Endothelial cell of umbilical vein (primary cell): ENCODE data around the gene RSRC2. TPM values are rescaled to one million over a fixed set of nuclear protein-coding genes. Genes with fewer than 3 reads are reported as not detected.
"Not testable (repeated sequence)": the region's sequence is repeated elsewhere in the genome, so short reads cannot be mapped to it uniquely, and the experiment has no call there.

Experiments used
- BruUV-seq: library from RNA; stranded (reverse); fragments of 400-500 nt; replicated peaks from 2 replicates; lab custom pipeline; 2021; lab: Mats Ljungman, UMichigan
- CTCF ChIA-PET: fragments of 300-600, 350-600 bp; sonication (Branson Sonifier 250); formaldehyde crosslinking; loops from one replicate; lab custom pipeline; 2021; ENCODE audit warnings: antibody characterized with exemption, inconsistent platforms; lab: Charles Lee
- POLR2A ChIA-PET: fragments of 300-600, 350-600 bp; sonication (Branson Sonifier 250); formaldehyde crosslinking; loops from one replicate; lab custom pipeline; 2021; ENCODE audit warnings: antibody characterized with exemption, inconsistent platforms; lab: Charles Lee
- DNase-seq: peaks from one replicate; pipeline ENCODE4 v3.0.0-alpha.2; 2011; ENCODE audit warnings: low read depth, low spot score
- FAIRE-seq: peaks from 2 replicates; lab custom pipeline; 2011; peaks lifted over from hg19 to GRCh38; lab: Jason Lieb, UNC
- H2AFZ ChIP-seq: 2 replicates; pipeline ENCODE4 v1.6.0; 2012; ENCODE audit warnings: low read depth, low read length, control low read depth, inconsistent platforms
- H3K27ac ChIP-seq: 2 replicates; pipeline ENCODE4 v1.5.1; 2011; ENCODE audit warnings: low read depth, mild to moderate bottlenecking, control low read depth, low read length, moderate library complexity; ENCODE audit not compliant: insufficient read depth
- H3K27me3 ChIP-seq, 2 experiments: 2 replicates each; pipeline versions ENCODE4 v1.6.0 to v1.6.1; 2011; ENCODE audit warnings: low read length in 2 of 2, mixed read lengths in 1 of 2; ENCODE audit not compliant: control insufficient read depth in 2 of 2, insufficient read depth in 2 of 2
- H3K36me3 ChIP-seq, 2 experiments: 2 replicates in 1 of 2; 3 replicates in 1 of 2; pipeline ENCODE4 v1.5.1; 2011; ENCODE audit warnings: low read length in 2 of 2, mild to moderate bottlenecking in 1 of 2, moderate library complexity in 1 of 2; ENCODE audit not compliant: control insufficient read depth in 2 of 2, insufficient read depth in 2 of 2; ENCODE audit errors: extremely low read depth in 1 of 2
- H3K4me1 ChIP-seq: 3 replicates; pipeline ENCODE4 v1.5.1; 2011; ENCODE audit warnings: mild to moderate bottlenecking, low read length; ENCODE audit not compliant: control insufficient read depth, insufficient read depth; ENCODE audit errors: extremely low read depth
- H3K4me2 ChIP-seq: 2 replicates; pipeline ENCODE4 v1.6.1; 2011; ENCODE audit warnings: low read length, control low read depth, mixed read lengths; ENCODE audit not compliant: insufficient read depth
- H3K4me3 ChIP-seq, 3 experiments: fragments of 200-600 bp in 1 of 3; sonication (generic), shearing (Covaris generic) in 1 of 3; replicated peaks in 1 of 3; 2 replicates each; pipeline ENCODE4 v1.5.1; 2011 to 2016; ENCODE audit warnings: control low read depth in 3 of 3, low read length in 3 of 3, mild to moderate bottlenecking in 2 of 3, inconsistent platforms in 1 of 3, low read depth in 1 of 3, moderate library complexity in 1 of 3; ENCODE audit not compliant: insufficient read depth in 1 of 3
- H3K79me2 ChIP-seq: 2 replicates; pipeline ENCODE4 v1.6.0; 2012; ENCODE audit warnings: low read length, inconsistent platforms; ENCODE audit not compliant: control insufficient read depth, insufficient read depth
- H3K9ac ChIP-seq: replicated peaks from 2 replicates; pipeline ENCODE3; 2011; ENCODE audit warnings: low read length, control low read depth; ENCODE audit not compliant: insufficient read depth; ENCODE audit errors: extremely low read depth
- H3K9me1 ChIP-seq: replicated peaks from 3 replicates; pipeline ENCODE4 v1.6.0; 2011; ENCODE audit warnings: mild to moderate bottlenecking, low read length; ENCODE audit not compliant: control insufficient read depth, insufficient read depth; ENCODE audit errors: extremely low read depth
- H3K9me3 ChIP-seq: replicated peaks from 2 replicates; pipeline ENCODE4 v1.5.1; 2012; ENCODE audit warnings: low read length, inconsistent platforms; ENCODE audit not compliant: control insufficient read depth, insufficient read depth
- H4K20me1 ChIP-seq: replicated peaks from 2 replicates; pipeline ENCODE3; 2011; ENCODE audit warnings: mild to moderate bottlenecking, low read length; ENCODE audit not compliant: control insufficient read depth, insufficient read depth; ENCODE audit errors: extremely low read depth
- dilution Hi-C: fragments of 300-500 bp; cut with MboI; formaldehyde crosslinking; loops from one replicate; pipeline ENCODE4 v1.15.0; 2019; ENCODE audit warnings: low sequenced_read_pairs; ENCODE audit not compliant: extremely low pct_ligation_motif_present
- intact Hi-C: fragments of 100-400 bp; cut with micrococcal nuclease; formaldehyde crosslinking; loops from one replicate; pipeline ENCODE4 v1.10.0; 2022
- polyA plus RNA-seq, 4 experiments: library from polyadenylated mRNA; depleted of rRNA in 3 of 4; stranded (reverse) in 3 of 4; unstranded in 1 of 4; fragments of >200 nt; gene quantifications; 2 replicates each; pipeline versions ENCODE4 v1.2.1 to v1.2.3, GENCODE V29; 2011 to 2012; ENCODE audit warnings: missing spikeins in 1 of 4
- total RNA-seq: library from RNA; stranded (reverse); gene quantifications from 2 replicates; pipeline ENCODE4 v1.2.3, GENCODE V29; 2021

The RSRC2 gene
- total and polyA plus RNA-seq, 2 donors (not counting 3 experiments of a cell fraction or from before 2014, with no cell fraction given) = 17.6 to 81.1 TPM

DNA sequence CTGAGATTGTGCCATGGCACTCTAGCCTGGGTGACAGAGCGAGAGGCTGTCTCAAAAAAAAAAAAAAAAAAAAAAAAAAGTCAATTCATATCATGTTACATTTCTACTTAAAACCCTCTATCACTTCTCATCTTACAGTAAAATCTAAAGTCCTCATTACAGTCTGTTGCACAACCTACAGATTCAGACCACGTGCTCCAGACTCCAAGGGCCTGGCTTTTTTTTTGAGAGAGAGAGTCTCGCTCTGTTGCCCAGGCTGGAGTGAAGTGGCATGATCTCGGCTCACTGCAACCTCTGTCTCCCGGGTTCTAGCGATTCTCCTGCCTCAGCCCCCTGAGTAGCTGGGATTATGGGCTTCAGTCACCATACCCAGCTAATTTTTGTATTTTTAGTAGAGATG lies 40.4 kb downstream of the RSRC2 start:
- dilution Hi-C loops = not testable (repeated sequence)

DNA sequence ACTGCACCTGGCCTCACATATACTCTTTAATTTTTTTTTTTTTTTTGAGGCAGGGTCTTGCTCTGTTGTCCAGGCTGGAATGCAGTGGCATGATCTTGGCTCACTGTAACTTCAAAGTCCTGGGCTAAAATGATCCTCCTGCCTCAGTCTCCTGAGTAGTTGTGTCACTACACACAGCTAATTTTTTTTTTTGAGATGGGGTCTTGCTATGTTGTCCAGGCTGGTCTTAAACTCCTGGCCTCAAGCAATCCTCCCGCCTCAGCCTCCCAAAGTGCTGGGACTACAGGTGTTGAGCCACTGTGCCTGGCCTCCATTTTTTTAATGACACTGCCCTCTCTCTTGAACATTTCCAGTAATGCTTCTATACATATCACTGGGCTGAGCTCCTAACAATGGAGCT lies 42.4 kb downstream of the RSRC2 start:
- DNase-seq, H3K27me3 ChIP-seq, H3K79me2 ChIP-seq, H3K27ac ChIP-seq, BruUV-seq, H3K9ac ChIP-seq, H2AFZ ChIP-seq, intact Hi-C loops, H3K4me2 ChIP-seq, H4K20me1 ChIP-seq, POLR2A ChIA-PET, H3K4me3 ChIP-seq, dilution Hi-C loops, H3K9me3 ChIP-seq, H3K4me1 ChIP-seq, H3K9me1 ChIP-seq, FAIRE-seq: not testable (repeated sequence)
- H3K36me3 ChIP-seq = peaks cover 12 to 28% of the 10 kb centered on the region in 2 experiments
- CTCF ChIA-PET = interaction anchor here (0.9 to 1.5 kb wide), 3 partner anchors 13 to 128 kb away, joined by 3 to 6 read pairs (median 4); no protein-coding TSS in a partner anchor

More for the DNA sequence above, 40.4 kb downstream of the RSRC2 start:
- H3K9me3 ChIP-seq, H3K79me2 ChIP-seq, H3K4me3 ChIP-seq, intact Hi-C loops, FAIRE-seq, H3K9ac ChIP-seq, H3K4me1 ChIP-seq, BruUV-seq, DNase-seq, H3K27ac ChIP-seq, H3K4me2 ChIP-seq, H2AFZ ChIP-seq, H3K9me1 ChIP-seq, H4K20me1 ChIP-seq, H3K27me3 ChIP-seq: not testable (repeated sequence)
- H3K36me3 ChIP-seq = peaks cover 12 to 33% of the 10 kb centered on the region in 2 experiments
- CTCF ChIA-PET = interaction anchor here (1.0 to 2.4 kb wide), 3 partner anchors 15 to 87 kb away, joined by 3 to 11 read pairs (median 3); partner anchors contain the start of gene RSRC2
- POLR2A ChIA-PET = interaction anchor here (0.5 to 0.6 kb wide), 3 partner anchors 15 to 219 kb away, joined by 3 to 5 read pairs (median 3); no protein-coding TSS in a partner anchor
